NCI-H2196 (cell line): ENCODE data around the gene USH1C.

Source experiments
- DNase-seq: peaks from one replicate; lab custom pipeline; 2025; ENCODE audit not compliant: unreplicated experiment; lab: John Stamatoyannopoulos, UW

The USH1C gene

GRCh38 chr11:17571431-17572358, 27.5 kb upstream of the USH1C start:
- no peak for DNase-seq

GRCh38 chr11:17570034-17570433, 25.8 kb upstream of the USH1C start:
- DNase-seq: no peak

GRCh38 chr11:17568944-17569343, 24.7 kb upstream of the USH1C start:
- no peak for DNase-seq

- no peak for DNase-seq
Observed at GRCh38 chr11:17564687-17565042, 20.4 kb upstream of the USH1C start.

- no peak for DNase-seq
Observed at GRCh38 chr11:17563961-17564686, 19.9 kb upstream of the USH1C start.

- DNase-seq: peak; percentile 39
Observed at GRCh38 chr11:17563231-17563646, 19.0 kb upstream of the USH1C start.

GRCh38 chr11:17561526-17561925, 17.3 kb upstream of the USH1C start:
- no peak for DNase-seq

GRCh38 chr11:17561111-17561415, 16.8 kb upstream of the USH1C start:
- DNase-seq: no peak

GRCh38 chr11:17560281-17561110, 16.3 kb upstream of the USH1C start:
- DNase-seq: no peak

- DNase-seq: no peak
Observed at GRCh38 chr11:17559341-17560087, 15.3 kb upstream of the USH1C start.

GRCh38 chr11:17558916-17559315, 14.7 kb upstream of the USH1C start:
- no peak for DNase-seq

- DNase-seq: no peak
Observed at GRCh38 chr11:17558025-17558780, 14.0 kb upstream of the USH1C start.

GRCh38 chr11:17556999-17557398, 12.8 kb upstream of the USH1C start:
- no peak for DNase-seq

- no peak for DNase-seq
Observed at GRCh38 chr11:17554487-17554886, 10.3 kb upstream of the USH1C start.

- no peak for DNase-seq
Observed at GRCh38 chr11:17553249-17553546, 9.0 kb upstream of the USH1C start.

- DNase-seq: no peak
Observed at GRCh38 chr11:17552392-17553248, 8.4 kb upstream of the USH1C start.

GRCh38 chr11:17552041-17552355, 7.8 kb upstream of the USH1C start:
- DNase-seq: no peak

GRCh38 chr11:17551347-17552040, 7.3 kb upstream of the USH1C start:
- no peak for DNase-seq
